Activated CD8-positive, alpha-beta memory T cell treated with anti-CD3 and anti-CD28 coated beads for 4 hours (primary cell): Measurements from ENCODE around the gene EIF4G1.

ENCODE experiments used
- DNase-seq, 2 donors: peaks; one replicate each; pipeline ENCODE4 v3.0.0-alpha.2; 2020; ENCODE audit warnings: low read depth in 2 of 2

Gene EIF4G1

GRCh38 chr3:184366619-184367289 is 52.3 kb downstream of the EIF4G1 start:
- no peak for DNase-seq

- DNase-seq = no peak
These were observed 53.7 kb downstream of the EIF4G1 start for GRCh38 chr3:184368116-184368515.

GRCh38 chr3:184368586-184369183 is 54.3 kb downstream of the EIF4G1 start:
- no peak for DNase-seq

GRCh38 chr3:184371570-184372018 is 57.2 kb downstream of the EIF4G1 start:
- DNase-seq = no peak

- no peak for DNase-seq
These were observed 58.0 kb downstream of the EIF4G1 start for GRCh38 chr3:184372296-184372821.

GRCh38 chr3:184372911-184373310 is 58.5 kb downstream of the EIF4G1 start:
- no peak for DNase-seq

GRCh38 chr3:184373422-184373821 is 59.0 kb downstream of the EIF4G1 start:
- no peak for DNase-seq

GRCh38 chr3:184375747-184376461 is 61.5 kb downstream of the EIF4G1 start:
- no peak for DNase-seq

GRCh38 chr3:184377374-184377773 is 63.0 kb downstream of the EIF4G1 start:
- no peak for DNase-seq

- DNase-seq = no peak
These were observed 63.6 kb downstream of the EIF4G1 start, which contains the start of gene THPO for GRCh38 chr3:184377882-184378445. Gene THPO (minus strand): TSS chr3:184378207. CDS start chr3:184376259, 1,948 bp downstream.

- DNase-seq = no peak
These were observed 64.4 kb downstream of the EIF4G1 start for GRCh38 chr3:184378651-184379357.

- no peak for DNase-seq
These were observed 65.2 kb downstream of the EIF4G1 start, which contains the start of gene CHRD for GRCh38 chr3:184379358-184380184. Gene CHRD (plus strand): TSS chr3:184380054. CDS start chr3:184380319, 265 bp downstream.

- no peak for DNase-seq
These were observed 65.8 kb downstream of the EIF4G1 start for GRCh38 chr3:184380185-184380626.

GRCh38 chr3:184380627-184381260 is 66.3 kb downstream of the EIF4G1 start:
- no peak for DNase-seq

- no peak for DNase-seq
These were observed 67.1 kb downstream of the EIF4G1 start for GRCh38 chr3:184381261-184382224.

- DNase-seq = no peak
These were observed 68.1 kb downstream of the EIF4G1 start for GRCh38 chr3:184382326-184383032.

- no peak for DNase-seq
These were observed 68.8 kb downstream of the EIF4G1 start for GRCh38 chr3:184383033-184383740.
